ENCODE measurements around the gene C8B. TPM values are rescaled to one million over a fixed set of nuclear protein-coding genes. Genes with fewer than 3 reads are reported as not detected.

Gene C8B
- total RNA-seq, 1 experiment from 2014 or later, result 0.10 TPM

- Histone ChIP-seq H3K4me3 (replicated peaks in 1 of 2; ENCODE audit: low read depth in 1 of 2, low read length in 2 of 2) (no peak overlapping the region), H3K9ac (ENCODE audit: low read length) (no peak overlapping the region), H3K4me2 (ENCODE audit: low read length) (no peak overlapping the region), H3K27me3 (ENCODE audit: insufficient read depth, low read length) (peaks cover 8% of the 10 kb centered on the region), H4K20me1 (ENCODE audit: insufficient read depth) (no peaks in the 10 kb centered on the region), H2AFZ (ENCODE audit: low read depth, low read length, poor library complexity, severe bottlenecking) (no peak overlapping the region), H3K79me2 (ENCODE audit: insufficient read depth, low read length) (no peaks in the 10 kb centered on the region), H3K9me2 (ENCODE audit: insufficient read depth) (no peaks in the 10 kb centered on the region), H3K27ac (ENCODE audit: low read depth, low read length) (no peak overlapping the region), H3K4me1 (ENCODE audit: control insufficient read depth in 1 of 2, insufficient read depth in 2 of 2, low read length in 2 of 2) (no peaks in the 10 kb centered on the region), H3K9me3 (ENCODE audit: control insufficient read depth in 1 of 2, insufficient read depth in 1 of 2, low read depth in 1 of 2, low read length in 2 of 2) (no peaks in the 10 kb centered on the region), H3K36me3 (ENCODE audit: control insufficient read depth in 1 of 2, insufficient read depth in 2 of 2, low read length in 2 of 2) (no peaks in the 10 kb centered on the region)
- TF ChIP-seq ATF3 (IDR thresholded peaks at IDR 0.05) (no peak), ZBTB33 (IDR thresholded peaks at IDR 0.05; ENCODE audit: extremely low read depth, insufficient replicate concordance, low read length) (no peak)
- POLR2A ChIA-PET, result no interaction called here
- intact Hi-C loops (cut with micrococcal nuclease), result no loop called here
- BruUV-seq (replicated peaks), result no TSS peak
- CTCF ChIA-PET, result no interaction called here
- RAD21 ChIA-PET (ENCODE audit: low non-redundant PET in 1 of 2, low total read pairs in 2 of 2, uncharacterized antibody in 2 of 2, unreplicated experiment in 2 of 2), result no interaction called here
- no peak for ATAC-seq
- no peak for DNase-seq (ENCODE audit: low read depth, low spot score)
These were observed 44.3 kb downstream of the C8B start for GRCh38 chr1:56921479-56921878.

- POLR2A ChIA-PET, result no interaction called here
- H3K9me3 ChIP-seq (ENCODE audit: control insufficient read depth in 1 of 2, insufficient read depth in 1 of 2, low read depth in 1 of 2, low read length in 2 of 2), result no peaks in the 10 kb centered on the region
- no peak overlapping the region for H3K27ac ChIP-seq (ENCODE audit: low read depth, low read length)
- DNase-seq (ENCODE audit: low read depth, low spot score) (no peak), ATAC-seq (no peak)
- intact Hi-C loops (cut with micrococcal nuclease), result no loop called here
- H3K79me2 ChIP-seq (ENCODE audit: insufficient read depth, low read length), result no peaks in the 10 kb centered on the region
- H3K4me1 ChIP-seq (ENCODE audit: control insufficient read depth in 1 of 2, insufficient read depth in 2 of 2, low read length in 2 of 2), result no peaks in the 10 kb centered on the region
- no peaks in the 10 kb centered on the region for H4K20me1 ChIP-seq (ENCODE audit: insufficient read depth)
- no peak overlapping the region for H3K4me2 ChIP-seq (ENCODE audit: low read length)
- CTCF ChIA-PET, result no interaction called here
- peaks cover 8% of the 10 kb centered on the region for H3K27me3 ChIP-seq (ENCODE audit: insufficient read depth, low read length)
- no TSS peak for BruUV-seq (replicated peaks)
- H3K36me3 ChIP-seq (ENCODE audit: control insufficient read depth in 1 of 2, insufficient read depth in 2 of 2, low read length in 2 of 2), result no peaks in the 10 kb centered on the region
- no peak overlapping the region for H3K4me3 ChIP-seq (replicated peaks in 1 of 2; ENCODE audit: low read depth in 1 of 2, low read length in 2 of 2)
- H2AFZ ChIP-seq (ENCODE audit: low read depth, low read length, poor library complexity, severe bottlenecking), result no peak overlapping the region
- H3K9ac ChIP-seq (ENCODE audit: low read length), result no peak overlapping the region
- H3K9me2 ChIP-seq (ENCODE audit: insufficient read depth), result no peaks in the 10 kb centered on the region
- TF ChIP-seq ZNF274 (IDR thresholded peaks at IDR 0.05; ENCODE audit: low read depth, low read length), result no peak
- no peak for TF ChIP-seq POLR2AphosphoS5 (IDR thresholded peaks at IDR 0.05; ENCODE audit: low read depth, low read length)
- TF ChIP-seq ELF1 (IDR thresholded peaks at IDR 0.05; ENCODE audit: borderline replicate concordance, low read depth), result no peak
- no peak for TF ChIP-seq TCF7L2 (IDR thresholded peaks at IDR 0.05; ENCODE audit: borderline replicate concordance, extremely low read depth, insufficient read depth, insufficient read length)
- no peak for TF ChIP-seq ATF3 (IDR thresholded peaks at IDR 0.05)
- TF ChIP-seq MAX (IDR thresholded peaks at IDR 0.05), result no peak
- no peak for TF ChIP-seq EGR1 (IDR thresholded peaks at IDR 0.05; ENCODE audit: low read depth)
- RAD21 ChIA-PET (ENCODE audit: low non-redundant PET in 1 of 2, low total read pairs in 2 of 2, uncharacterized antibody in 2 of 2, unreplicated experiment in 2 of 2), result no interaction called here
These were observed 45.2 kb downstream of the C8B start for GRCh38 chr1:56920591-56921001.
